ENCODE data around the gene OLIG2. TPM values are rescaled to one million over a fixed set of nuclear protein-coding genes. Genes with fewer than 3 reads are reported as not detected.
A peak's percentile ranks its signal among the peaks of the same experiment; 100 is the strongest.

OLIG2 gene
- total and polyA plus RNA-seq, 2 of the 13 experiments (the other 11 are each of a cell fraction or from before 2014, with no cell fraction given) = not detected

GRCh38 chr21:32993894-32994293 is 31.8 kb upstream of the OLIG2 start:
- Histone ChIP-seq H3K27ac (ENCODE audit: extremely low read length, insufficient read depth, low read length) (no peak overlapping the region), H3K27me3 (ENCODE audit: control insufficient read depth in 1 of 2, insufficient read depth in 2 of 2, low read length in 2 of 2) (peaks cover 0 to 5% of the 10 kb centered on the region in 2 experiments; a peak in 1 of 5 replicates), H3K36me3 (replicated peaks in 1 of 2; ENCODE audit: control insufficient read depth in 1 of 2, insufficient read depth in 2 of 2, low read length in 2 of 2) (no peaks in the 10 kb centered on the region), H4K20me1 (ENCODE audit: insufficient read depth, low read length) (no peaks in the 10 kb centered on the region), H3K79me2 (ENCODE audit: insufficient read depth, low read length) (no peaks in the 10 kb centered on the region), H3K4me3 (replicated peaks in 1 of 3; ENCODE audit: insufficient read depth in 1 of 3, low read depth in 2 of 3, low read length in 3 of 3) (no peak overlapping the region), H3K9me3 (ENCODE audit: low read length) (no peaks in the 10 kb centered on the region), H3K9ac (ENCODE audit: insufficient read depth, low read depth, low read length) (no peak overlapping the region), H3K4me1 (ENCODE audit: insufficient read depth, low read length) (no peaks in the 10 kb centered on the region), H3K4me2 (ENCODE audit: low read depth, low read length) (no peak overlapping the region), H2AFZ (ENCODE audit: low read length) (no peak overlapping the region)
- TF ChIP-seq NFE2L1 (CRISPR knock-in tag; IDR thresholded peaks at IDR 0.05; ENCODE audit: borderline replicate concordance) = no peak
- intact Hi-C loops (cut with micrococcal nuclease; ENCODE audit: unreplicated experiment) (loop anchor here (1.0 kb wide), 2 partner anchors 133 to 203 kb away; no protein-coding TSS in a partner anchor), in situ Hi-C loops (cut with HindIII; ENCODE audit: extremely low pct_ligation_motif_present, low pct_unique_long_range_greater_than_20kb) (loop anchor here (10.0 kb wide), 1 partner anchor 201 kb away; no protein-coding TSS in a partner anchor)
- DNase-seq (ENCODE audit: low spot score) (no peak), FAIRE-seq (no peak), ATAC-seq (no peak)
- ChIA-PET POLR2A (no interaction called here), CTCF (ENCODE audit: low intra/inter-chr PET ratio, low total read pairs) (interaction anchor here (1.7 to 2.1 kb wide), 2 partner anchors 133 to 203 kb away, joined by 14 to 19 read pairs; no protein-coding TSS in a partner anchor)
- no TSS peak for BruUV-seq (replicated peaks)
- WGBS (ENCODE audit: low lambda C conversion rate) = 8% methylated on average over 3 of the region's 3 CpGs

DNA sequence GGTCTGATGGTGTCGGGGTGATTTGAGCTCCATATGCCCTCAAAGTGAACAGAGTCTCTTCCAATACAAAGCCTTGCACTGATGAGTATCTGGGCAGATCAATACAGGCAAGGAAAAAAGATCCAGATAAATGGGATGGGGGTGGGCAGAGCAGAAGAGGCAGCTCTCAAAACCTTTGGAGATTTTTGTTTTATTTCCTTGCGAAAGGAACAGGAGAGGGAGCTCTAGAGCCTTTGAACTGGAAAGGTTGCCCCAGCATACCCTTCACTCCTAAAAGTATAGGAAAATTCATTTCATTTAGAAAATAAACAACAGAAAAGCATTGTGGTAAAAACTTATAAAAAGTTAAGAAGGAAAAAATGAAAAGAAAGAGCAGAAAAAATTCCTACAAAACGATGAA is 31.4 kb upstream of the OLIG2 start:
- H3K27me3 ChIP-seq (ENCODE audit: control insufficient read depth in 1 of 2, insufficient read depth in 2 of 2, low read length in 2 of 2) = peaks cover 0 to 5% of the 10 kb centered on the region in 2 experiments; a peak in 1 of 5 replicates
- intact Hi-C loops (cut with micrococcal nuclease; ENCODE audit: unreplicated experiment) = loop anchor here (1.0 kb wide), 2 partner anchors 133 to 203 kb away; no protein-coding TSS in a partner anchor

More for the DNA sequence above, 31.4 kb upstream of the OLIG2 start:
- POLR2A ChIA-PET = no interaction called here
- H3K4me1 ChIP-seq (ENCODE audit: insufficient read depth, low read length) = no peaks in the 10 kb centered on the region
- no peaks in the 10 kb centered on the region for H3K36me3 ChIP-seq (replicated peaks in 1 of 2; ENCODE audit: control insufficient read depth in 1 of 2, insufficient read depth in 2 of 2, low read length in 2 of 2)
- in situ Hi-C loops (cut with HindIII; ENCODE audit: extremely low pct_ligation_motif_present, low pct_unique_long_range_greater_than_20kb) = loop anchor here (10.0 kb wide), 1 partner anchor 200 kb away; no protein-coding TSS in a partner anchor
- ATAC-seq = 0 out of 3 replicates have a peak, but pooled peaks have one; percentile 37
- BruUV-seq (replicated peaks) = no TSS peak
- TF ChIP-seq SMC3 (IDR thresholded peaks at IDR 0.05; ENCODE audit: low read length) (peak; percentile 46; the same call in 1 of the 2 replicates), NFYB (CRISPR knock-in tag; IDR thresholded peaks at IDR 0.05) (no peak), ZNF263 (CRISPR knock-in tag; IDR thresholded peaks at IDR 0.05) (no peak), STAG1 (CRISPR knock-in tag; IDR thresholded peaks at IDR 0.05) (peak; percentile 55), FOXP4 (CRISPR knock-in tag; IDR thresholded peaks at IDR 0.05) (no peak), ZSCAN21 (CRISPR knock-in tag; IDR thresholded peaks at IDR 0.05; ENCODE audit: borderline replicate concordance) (no peak), ZNF800 (CRISPR knock-in tag; IDR thresholded peaks at IDR 0.05) (no peak)
- TF ChIP-seq, protein P1, sequence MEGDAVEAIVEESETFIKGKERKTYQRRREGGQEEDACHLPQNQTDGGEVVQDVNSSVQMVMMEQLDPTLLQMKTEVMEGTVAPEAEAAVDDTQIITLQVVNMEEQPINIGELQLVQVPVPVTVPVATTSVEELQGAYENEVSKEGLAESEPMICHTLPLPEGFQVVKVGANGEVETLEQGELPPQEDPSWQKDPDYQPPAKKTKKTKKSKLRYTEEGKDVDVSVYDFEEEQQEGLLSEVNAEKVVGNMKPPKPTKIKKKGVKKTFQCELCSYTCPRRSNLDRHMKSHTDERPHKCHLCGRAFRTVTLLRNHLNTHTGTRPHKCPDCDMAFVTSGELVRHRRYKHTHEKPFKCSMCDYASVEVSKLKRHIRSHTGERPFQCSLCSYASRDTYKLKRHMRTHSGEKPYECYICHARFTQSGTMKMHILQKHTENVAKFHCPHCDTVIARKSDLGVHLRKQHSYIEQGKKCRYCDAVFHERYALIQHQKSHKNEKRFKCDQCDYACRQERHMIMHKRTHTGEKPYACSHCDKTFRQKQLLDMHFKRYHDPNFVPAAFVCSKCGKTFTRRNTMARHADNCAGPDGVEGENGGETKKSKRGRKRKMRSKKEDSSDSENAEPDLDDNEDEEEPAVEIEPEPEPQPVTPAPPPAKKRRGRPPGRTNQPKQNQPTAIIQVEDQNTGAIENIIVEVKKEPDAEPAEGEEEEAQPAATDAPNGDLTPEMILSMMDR (CRISPR knock-in tag; IDR thresholded peaks at IDR 0.05) = peak; percentile 44
- H2AFZ ChIP-seq (ENCODE audit: low read length) = no peak overlapping the region
- H3K9me3 ChIP-seq (ENCODE audit: low read length) = no peaks in the 10 kb centered on the region
- H3K9ac ChIP-seq (ENCODE audit: insufficient read depth, low read depth, low read length) = no peak overlapping the region
- FAIRE-seq = no peak
- CTCF ChIA-PET (ENCODE audit: low intra/inter-chr PET ratio, low total read pairs) = interaction anchor here (1.7 to 2.1 kb wide), 2 partner anchors 133 to 202 kb away, joined by 14 to 19 read pairs; no protein-coding TSS in a partner anchor
- no peak overlapping the region for H3K27ac ChIP-seq (ENCODE audit: extremely low read length, insufficient read depth, low read length)
- no peak overlapping the region for H3K4me2 ChIP-seq (ENCODE audit: low read depth, low read length)
- DNase-seq (ENCODE audit: low spot score) = no peak
- no peaks in the 10 kb centered on the region for H3K79me2 ChIP-seq (ENCODE audit: insufficient read depth, low read length)
- no peak overlapping the region for H3K4me3 ChIP-seq (replicated peaks in 1 of 3; ENCODE audit: insufficient read depth in 1 of 3, low read depth in 2 of 3, low read length in 3 of 3)
- 4% methylated on average over 3 of the region's 3 CpGs for WGBS (ENCODE audit: low lambda C conversion rate)
- H4K20me1 ChIP-seq (ENCODE audit: insufficient read depth, low read length) = no peaks in the 10 kb centered on the region

All from HepG2 (cell line).